Liver (tissue), 9 donors: Measurements from ENCODE around the gene CWF19L2. TPM values are rescaled to one million over a fixed set of nuclear protein-coding genes. Genes with fewer than 3 reads are reported as not detected.

ENCODE experiments used
- DNase-seq: peaks from one replicate; pipeline ENCODE4 v3.0.0-alpha.2; 2017; ENCODE audit warnings: low spot score
- H3K27ac ChIP-seq, 2 donors: one replicate each; pipeline ENCODE4 v1.7.0; 2013; ENCODE audit warnings: inconsistent platforms in 2 of 2, low read length in 2 of 2, control low read depth in 1 of 2, low read depth in 1 of 2, mild to moderate bottlenecking in 1 of 2
- H3K27me3 ChIP-seq, 4 donors: one replicate each; pipeline versions ENCODE4 v1.6.1 to v1.7.0; 2013; ENCODE audit warnings: low read length in 3 of 4, inconsistent platforms in 1 of 4, mild to moderate bottlenecking in 1 of 4, moderate library complexity in 1 of 4; ENCODE audit not compliant: control insufficient read depth in 4 of 4, insufficient read depth in 4 of 4
- H3K36me3 ChIP-seq, 4 donors: one replicate each; pipeline versions ENCODE4 v1.6.1 to v1.7.0; 2013; ENCODE audit warnings: low read length in 3 of 4, mild to moderate bottlenecking in 3 of 4, low read depth in 1 of 4, moderate library complexity in 1 of 4; ENCODE audit not compliant: control insufficient read depth in 4 of 4, insufficient read depth in 3 of 4
- H3K4me1 ChIP-seq, 4 donors: one replicate each; pipeline versions ENCODE4 v1.6.1 to v1.7.0; 2013; ENCODE audit warnings: low read length in 3 of 4, mild to moderate bottlenecking in 3 of 4, moderate library complexity in 1 of 4; ENCODE audit not compliant: control insufficient read depth in 4 of 4, insufficient read depth in 4 of 4
- H3K4me3 ChIP-seq, 3 donors: one replicate each; pipeline versions ENCODE4 v1.6.1 to v1.7.0; 2013; ENCODE audit warnings: low read length in 3 of 3, control low read depth in 1 of 3, low read depth in 1 of 3, mild to moderate bottlenecking in 1 of 3
- H3K9ac ChIP-seq, 2 donors: one replicate each; pipeline ENCODE4 v1.7.0; 2013; ENCODE audit warnings: low read length in 2 of 2, mild to moderate bottlenecking in 2 of 2, moderate library complexity in 2 of 2, control low read depth in 1 of 2, low read depth in 1 of 2
- H3K9me3 ChIP-seq, 4 donors: one replicate each; pipeline versions ENCODE4 v1.6.1 to v1.7.0; 2013; ENCODE audit warnings: low read length in 3 of 4; ENCODE audit not compliant: control insufficient read depth in 4 of 4
- EGR1 ChIP-seq, 2 donors: IDR thresholded peaks; 2 replicates each; pipeline ENCODE4 v1.6.1; 2016 to 2018; ENCODE audit warnings: antibody characterized with exemption in 2 of 2, low read depth in 2 of 2
- FOXA1 ChIP-seq: IDR thresholded peaks from 2 replicates; pipeline ENCODE4 v1.6.1; 2016; ENCODE audit warnings: antibody characterized with exemption
- FOXA2 ChIP-seq: IDR thresholded peaks from 2 replicates; pipeline ENCODE4 v1.6.1; 2016; ENCODE audit warnings: antibody characterized with exemption
- GABPA ChIP-seq, 2 donors: IDR thresholded peaks in 1 of 2; conservative IDR thresholded peaks in 1 of 2; 2 replicates each; pipeline ENCODE4 v1.6.1; 2016; ENCODE audit warnings: antibody characterized with exemption in 2 of 2, mild to moderate bottlenecking in 1 of 2, moderate library complexity in 1 of 2
- HNF4A ChIP-seq, 2 donors: conservative IDR thresholded peaks; 2 replicates each; pipeline ENCODE4 v1.6.1; 2016; ENCODE audit warnings: antibody characterized with exemption in 2 of 2, mild to moderate bottlenecking in 2 of 2
- HNF4G ChIP-seq: IDR thresholded peaks from 2 replicates; pipeline ENCODE4 v1.6.1; 2016; ENCODE audit warnings: antibody characterized with exemption
- JUND ChIP-seq, 2 donors: IDR thresholded peaks; 2 replicates each; pipeline ENCODE4 v1.6.1; 2016; ENCODE audit warnings: antibody characterized with exemption in 2 of 2
- RAD21 ChIP-seq, 2 donors: IDR thresholded peaks; 2 replicates each; pipeline ENCODE4 v1.6.1; 2016; ENCODE audit warnings: antibody characterized with exemption in 2 of 2, mild to moderate bottlenecking in 2 of 2
- REST ChIP-seq: IDR thresholded peaks from 2 replicates; pipeline ENCODE4 v1.6.1; 2016; ENCODE audit warnings: antibody characterized with exemption, mild to moderate bottlenecking
- RXRA ChIP-seq, 2 donors: IDR thresholded peaks; 2 replicates each; pipeline ENCODE4 v1.6.1; 2017 to 2018; ENCODE audit warnings: antibody characterized with exemption in 2 of 2, mild to moderate bottlenecking in 1 of 2
- SP1 ChIP-seq: IDR thresholded peaks from 2 replicates; pipeline ENCODE4 v1.6.1; 2018; ENCODE audit warnings: antibody characterized with exemption, mild to moderate bottlenecking
- TAF1 ChIP-seq: conservative IDR thresholded peaks from 2 replicates; pipeline ENCODE4 v1.6.1; 2016; ENCODE audit warnings: antibody characterized with exemption, mild to moderate bottlenecking
- YY1 ChIP-seq: IDR thresholded peaks from 2 replicates; pipeline ENCODE4 v1.6.1; 2016; ENCODE audit warnings: antibody characterized with exemption, mild to moderate bottlenecking
- ZBTB33 ChIP-seq: IDR thresholded peaks from 2 replicates; pipeline ENCODE4 v1.6.1; 2016; ENCODE audit warnings: antibody characterized with exemption
- WGBS: extraction: QIAGEN DNeasy Blood & Tissue Kit; methylation state at CpG from one replicate; pipeline ENCODE4 v1.1.7; 2013; 5-methylcytosine and 5-hydroxymethylcytosine counted together
- polyA plus RNA-seq, 2 donors: library from polyadenylated mRNA; stranded (reverse) in 1 of 2; unstranded in 1 of 2; fragments of 200-250 nt in 1 of 2; fragments of >200 nt in 1 of 2; fragmentation: Nextera tagmentation in 1 of 2; extraction: Ambion mirVana in 1 of 2; gene quantifications; one replicate each; pipeline versions ENCODE4 v1.2.1 to v1.2.3, GENCODE V29; 2013 to 2015
- total RNA-seq, 2 donors: library from RNA; depleted of rRNA; stranded (reverse); fragments of >200 nt; gene quantifications; one replicate each; pipeline ENCODE4 v1.2.3, GENCODE V29; 2014
- TF ChIP-seq, protein P1 (sequence below): IDR thresholded peaks from 2 replicates; pipeline ENCODE4 v1.6.1; 2016; ENCODE audit warnings: antibody characterized with exemption
- TF ChIP-seq, protein P2 (sequence below): fragments of 150-350 bp; IDR thresholded peaks from 2 replicates; pipeline ENCODE4 v1.5.1; 2017; ENCODE audit warnings: improper control_type of control experiment, low read depth, low read length; ENCODE audit not compliant: missing input control
- TF ChIP-seq, protein P3 (sequence below): IDR thresholded peaks from 2 replicates; pipeline ENCODE4 v1.6.1; 2016; ENCODE audit warnings: antibody characterized with exemption
- donor health status: healthy.
- donor health status: healthy.
- donor health status: healthy.
- donor health status: healthy.
- donor health status: healthy.

Gene CWF19L2
- total RNA-seq: 10 to 100 TPM in 1 of 2 donors, 1 to 10 TPM in 1; 8.2 to 10.7 TPM
- 1 to 10 TPM; 2.0 to 3.4 TPM for polyA plus RNA-seq

DNA sequence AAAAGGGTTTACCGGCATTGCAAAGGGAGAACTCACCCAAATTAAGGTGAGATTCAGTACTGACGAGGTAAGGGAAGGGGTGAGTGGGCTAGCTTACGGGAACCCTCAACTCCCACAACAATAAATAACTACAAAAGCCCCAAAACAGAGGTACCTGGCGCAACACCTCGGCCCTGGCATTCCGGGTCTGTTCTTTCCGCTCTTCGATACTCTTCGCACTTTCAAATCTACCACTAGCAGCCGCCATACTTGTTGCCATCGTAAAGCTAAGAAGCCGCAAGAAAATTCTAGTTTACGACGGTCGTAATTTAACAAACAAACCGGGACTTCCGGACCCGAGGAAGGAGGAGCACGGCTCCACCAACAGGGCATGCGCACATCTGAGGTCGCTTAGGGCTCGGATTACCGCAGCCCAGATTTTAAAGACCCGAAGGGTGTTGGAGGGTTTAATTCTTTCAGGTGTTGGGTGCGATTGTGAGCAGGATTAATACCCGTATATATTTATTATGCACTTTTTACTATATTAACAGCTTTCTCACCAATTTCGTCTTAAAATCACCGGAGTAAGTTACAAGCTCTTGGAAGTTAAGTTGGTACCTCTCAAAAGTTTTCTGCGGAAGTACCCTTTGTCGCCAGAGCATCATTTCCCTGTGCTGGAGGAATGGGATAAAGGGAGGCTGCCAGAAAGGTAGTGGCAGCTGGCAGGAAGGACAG lies at the start of gene CWF19L2:
Gene CWF19L2, minus strand, starts transcription at position 268 of the 714 bp plus-strand sequence. Its CDS starts 9 bp downstream, at position 259.
- Histone ChIP-seq H3K4me1 (peaks cover 0 to 15% (median 11%) of the 10 kb centered on the region in 4 donors), H3K27me3 (no peaks in the 10 kb centered on the region), H3K36me3 (peaks cover 3 to 15% (median 12%) of the 10 kb centered on the region in 4 donors), H3K9me3 (no peaks in the 10 kb centered on the region), H3K4me3 (peak within 1 kb of the TSS; percentile 81 to 100 (median 95)), H3K9ac (peak within 1 kb of the TSS; percentile 96 to 99), H3K27ac (peak within 1 kb of the TSS; percentile 55 to 78)
- DNase-seq: peak; percentile 77
- TF ChIP-seq HNF4G (no peak), TAF1 (peak; percentile 91), YY1 (peak; percentile 99), RAD21 (IDR thresholded peaks at IDR 0.05) (peak; percentile 50 to 54), SP1 (peak; percentile 35), GABPA (IDR thresholded peaks at IDR 0.05 in 1 of 2, conservative IDR thresholded peaks at IDR 0.05 in 1 of 2) (peak; percentile 55 to 91), JUND (IDR thresholded peaks at IDR 0.05) (peak in 1 of 2 donors; percentile 25), ZBTB33 (peak; percentile 94), FOXA1 (peak; percentile 42), RXRA (IDR thresholded peaks at IDR 0.05) (peak in 1 of 2 donors; percentile 43), HNF4A (conservative IDR thresholded peaks at IDR 0.05) (peak; percentile 61 to 65), FOXA2 (no peak)
- TF ChIP-seq, protein P1, sequence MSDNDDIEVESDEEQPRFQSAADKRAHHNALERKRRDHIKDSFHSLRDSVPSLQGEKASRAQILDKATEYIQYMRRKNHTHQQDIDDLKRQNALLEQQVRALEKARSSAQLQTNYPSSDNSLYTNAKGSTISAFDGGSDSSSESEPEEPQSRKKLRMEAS: peak; percentile 73
- TF ChIP-seq, protein P2, sequence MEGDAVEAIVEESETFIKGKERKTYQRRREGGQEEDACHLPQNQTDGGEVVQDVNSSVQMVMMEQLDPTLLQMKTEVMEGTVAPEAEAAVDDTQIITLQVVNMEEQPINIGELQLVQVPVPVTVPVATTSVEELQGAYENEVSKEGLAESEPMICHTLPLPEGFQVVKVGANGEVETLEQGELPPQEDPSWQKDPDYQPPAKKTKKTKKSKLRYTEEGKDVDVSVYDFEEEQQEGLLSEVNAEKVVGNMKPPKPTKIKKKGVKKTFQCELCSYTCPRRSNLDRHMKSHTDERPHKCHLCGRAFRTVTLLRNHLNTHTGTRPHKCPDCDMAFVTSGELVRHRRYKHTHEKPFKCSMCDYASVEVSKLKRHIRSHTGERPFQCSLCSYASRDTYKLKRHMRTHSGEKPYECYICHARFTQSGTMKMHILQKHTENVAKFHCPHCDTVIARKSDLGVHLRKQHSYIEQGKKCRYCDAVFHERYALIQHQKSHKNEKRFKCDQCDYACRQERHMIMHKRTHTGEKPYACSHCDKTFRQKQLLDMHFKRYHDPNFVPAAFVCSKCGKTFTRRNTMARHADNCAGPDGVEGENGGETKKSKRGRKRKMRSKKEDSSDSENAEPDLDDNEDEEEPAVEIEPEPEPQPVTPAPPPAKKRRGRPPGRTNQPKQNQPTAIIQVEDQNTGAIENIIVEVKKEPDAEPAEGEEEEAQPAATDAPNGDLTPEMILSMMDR: peak; percentile 11
- TF ChIP-seq, protein P3, sequence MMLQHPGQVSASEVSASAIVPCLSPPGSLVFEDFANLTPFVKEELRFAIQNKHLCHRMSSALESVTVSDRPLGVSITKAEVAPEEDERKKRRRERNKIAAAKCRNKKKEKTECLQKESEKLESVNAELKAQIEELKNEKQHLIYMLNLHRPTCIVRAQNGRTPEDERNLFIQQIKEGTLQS: no peak
- WGBS: under 1% methylated on average over 30 of the region's 30 CpGs

GRCh38 chr11:107505647-107506225 lies 48.1 kb upstream of the CWF19L2 start:
- peaks cover 0 to 5% (median under 1%) of the 10 kb centered on the region in 4 donors for H3K9me3 ChIP-seq
- no peak for DNase-seq

More at GRCh38 chr11:107505647-107506225, 48.1 kb upstream of the CWF19L2 start:
- no peak for TF ChIP-seq REST
- no peak for TF ChIP-seq GABPA (IDR thresholded peaks at IDR 0.05 in 1 of 2, conservative IDR thresholded peaks at IDR 0.05 in 1 of 2)
- TF ChIP-seq, protein P3: no peak
- TF ChIP-seq SP1: no peak
- TF ChIP-seq, protein P2: no peak
- TF ChIP-seq EGR1 (IDR thresholded peaks at IDR 0.05; ENCODE audit: low read depth in 2 of 2): no peak
- no peak for TF ChIP-seq HNF4A (conservative IDR thresholded peaks at IDR 0.05)
- no peak overlapping the region for H3K27ac ChIP-seq
- H3K27me3 ChIP-seq: no peaks in the 10 kb centered on the region
- peaks cover 1 to 21% (median 11%) of the 10 kb centered on the region in 4 donors for H3K36me3 ChIP-seq
- no peak overlapping the region for H3K9ac ChIP-seq
- H3K4me3 ChIP-seq: no peak overlapping the region
- no peaks in the 10 kb centered on the region for H3K4me1 ChIP-seq
